ENCODE data around the gene STX18.

Gene STX18

DNA sequence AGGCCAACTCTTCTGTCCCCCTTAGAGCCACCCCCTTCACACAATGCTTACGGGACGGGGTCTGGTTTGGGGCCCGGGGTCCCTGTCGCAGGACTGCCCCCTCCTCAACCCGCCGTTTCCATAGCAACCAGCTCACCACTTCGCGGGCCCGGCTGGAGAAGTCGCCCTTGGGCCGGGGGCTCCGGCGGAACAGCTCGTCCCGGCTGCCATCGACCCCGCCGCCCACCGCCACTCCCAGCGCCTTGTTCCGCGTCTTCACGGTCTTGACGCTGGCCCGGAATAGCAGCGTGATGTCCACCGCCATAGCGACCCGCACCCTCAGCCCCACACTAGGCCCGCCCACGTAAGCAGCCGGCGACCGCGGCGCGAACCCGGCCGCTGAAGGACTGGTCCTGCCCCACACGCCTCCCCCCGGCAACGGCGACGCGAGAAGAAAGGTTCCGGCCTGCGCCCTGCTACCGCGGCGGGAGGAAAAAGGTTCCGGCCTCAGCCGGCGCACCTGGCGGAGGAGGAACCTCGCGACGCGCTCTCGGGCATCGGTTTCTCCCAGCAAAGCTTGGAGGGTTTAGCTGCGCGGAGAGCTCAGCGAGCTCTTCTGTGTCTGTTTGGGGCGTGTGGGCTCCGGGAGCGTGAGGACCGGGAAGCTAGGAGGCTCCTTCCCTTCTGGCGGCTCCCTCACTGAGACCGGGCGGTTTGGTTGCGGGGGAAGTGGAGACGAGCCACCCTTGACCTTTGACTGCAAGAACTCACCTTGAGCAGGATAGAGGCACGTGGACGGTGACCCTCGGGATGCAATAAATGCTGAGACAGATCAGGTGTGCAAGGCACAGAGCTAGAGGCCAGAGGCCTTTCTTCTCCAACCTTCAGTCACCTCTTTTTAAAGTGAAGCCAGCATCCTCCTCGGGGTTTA, at the start of gene STX18:
Gene STX18 (minus strand): TSS at position 388 of the 910 bp plus-strand sequence. CDS start 84 bp downstream, at position 304.
- DNase-seq (ENCODE audit: low read depth) = peak; percentile 70
- TF ChIP-seq CTCF (IDR thresholded peaks at IDR 0.05; ENCODE audit: control insufficient read depth, extremely low read depth, insufficient read depth) = no peak
- peak within 1 kb of the TSS; percentile 71 for H3K4me3 ChIP-seq (ENCODE audit: low read depth, low read length)

DNA sequence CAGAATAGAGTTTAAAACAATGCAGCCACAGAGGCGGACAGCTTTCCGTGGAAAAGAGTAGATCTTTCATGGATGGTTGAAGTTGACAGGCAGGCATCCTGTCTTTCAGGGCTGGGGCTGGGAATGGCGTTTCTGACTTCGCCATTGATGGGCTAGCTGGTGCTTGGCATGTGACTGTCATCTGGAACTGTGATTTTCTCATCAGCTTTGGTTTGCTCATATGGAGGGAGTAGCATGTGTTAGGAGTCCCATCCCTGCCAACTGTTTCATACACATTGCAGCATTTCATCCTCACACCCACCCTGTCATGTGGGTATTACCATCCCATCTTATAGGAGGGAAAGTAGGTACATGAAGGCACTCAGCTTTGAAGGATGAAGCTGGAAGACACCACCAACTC, 49.2 kb upstream of the STX18 start:
- no peak for TF ChIP-seq CTCF (IDR thresholded peaks at IDR 0.05; ENCODE audit: control insufficient read depth, extremely low read depth, insufficient read depth)
- no peak overlapping the region for H3K4me3 ChIP-seq (ENCODE audit: low read depth, low read length)
- no peak for DNase-seq (ENCODE audit: low read depth)

- TF ChIP-seq CTCF (IDR thresholded peaks at IDR 0.05; ENCODE audit: control insufficient read depth, extremely low read depth, insufficient read depth) = no peak
- no peak overlapping the region for H3K4me3 ChIP-seq (ENCODE audit: low read depth, low read length)
- DNase-seq (ENCODE audit: low read depth) = no peak
Measured at GRCh38 chr4:4590546-4590945, 48.7 kb upstream of the STX18 start.

DNA sequence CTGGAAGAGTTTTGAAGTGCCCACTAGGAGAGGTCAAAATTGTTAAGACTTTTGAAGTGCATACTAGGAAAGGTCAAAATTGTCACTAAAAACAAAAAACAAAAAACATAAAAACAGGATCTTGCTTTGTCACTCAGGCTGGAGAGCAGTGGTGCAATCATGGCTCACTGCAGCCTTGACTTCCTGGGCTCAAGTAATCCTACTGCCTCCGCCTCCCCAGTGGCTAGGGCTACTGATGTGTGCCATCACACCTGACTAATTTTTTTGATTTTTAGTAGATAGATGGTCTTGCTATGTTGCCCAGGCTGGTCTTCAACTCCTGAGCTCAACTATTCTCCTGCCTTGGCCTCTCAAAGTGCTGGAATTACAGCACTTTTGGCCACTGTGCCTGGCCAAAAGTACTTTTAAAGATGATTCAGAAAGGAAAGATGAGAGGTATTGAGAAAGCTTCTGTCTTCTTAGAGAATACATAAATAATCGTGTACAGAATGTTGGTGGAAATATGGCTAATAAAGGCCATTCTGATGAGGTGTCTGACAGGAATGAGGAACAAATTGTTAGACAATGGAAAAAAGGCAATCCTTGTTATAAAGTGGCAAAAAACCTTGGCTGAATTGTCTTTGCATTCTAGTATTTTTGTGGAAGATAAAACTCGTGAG, 43.3 kb upstream of the STX18 start:
- DNase-seq (ENCODE audit: low read depth) = no peak

DNA sequence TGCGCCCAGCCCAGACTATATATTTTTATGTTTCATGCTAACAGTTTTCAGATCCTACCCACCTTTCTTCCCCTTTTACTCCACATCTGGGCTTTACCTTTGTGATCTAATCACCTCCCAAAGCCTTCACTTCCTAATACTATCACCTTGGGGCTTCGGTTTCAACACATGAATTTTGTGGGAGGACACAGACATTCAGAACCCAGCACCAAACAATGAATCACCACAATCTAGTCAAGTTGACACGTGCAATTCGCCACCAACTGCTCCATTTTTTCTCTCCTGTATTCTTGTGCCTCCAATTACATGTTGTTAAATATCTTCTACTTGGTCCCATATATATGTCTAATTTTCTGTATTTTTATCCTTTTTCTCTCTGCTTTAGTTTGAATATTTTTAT, 41.8 kb upstream of the STX18 start:
- DNase-seq (ENCODE audit: low read depth) = no peak
- H3K4me3 ChIP-seq (ENCODE audit: low read depth, low read length) = no peak overlapping the region
- no peak for TF ChIP-seq CTCF (IDR thresholded peaks at IDR 0.05; ENCODE audit: control insufficient read depth, extremely low read depth, insufficient read depth)

More for the DNA sequence above, 43.3 kb upstream of the STX18 start:
- TF ChIP-seq CTCF (IDR thresholded peaks at IDR 0.05; ENCODE audit: control insufficient read depth, extremely low read depth, insufficient read depth) = no peak
- no peak overlapping the region for H3K4me3 ChIP-seq (ENCODE audit: low read depth, low read length)

GRCh38 chr4:4582653-4583052, 40.8 kb upstream of the STX18 start:
- no peak for TF ChIP-seq CTCF (IDR thresholded peaks at IDR 0.05; ENCODE audit: control insufficient read depth, extremely low read depth, insufficient read depth)
- no peak overlapping the region for H3K4me3 ChIP-seq (ENCODE audit: low read depth, low read length)
- DNase-seq (ENCODE audit: low read depth) = no peak
